ENCODE measurements around the gene MYL4.

DNA sequence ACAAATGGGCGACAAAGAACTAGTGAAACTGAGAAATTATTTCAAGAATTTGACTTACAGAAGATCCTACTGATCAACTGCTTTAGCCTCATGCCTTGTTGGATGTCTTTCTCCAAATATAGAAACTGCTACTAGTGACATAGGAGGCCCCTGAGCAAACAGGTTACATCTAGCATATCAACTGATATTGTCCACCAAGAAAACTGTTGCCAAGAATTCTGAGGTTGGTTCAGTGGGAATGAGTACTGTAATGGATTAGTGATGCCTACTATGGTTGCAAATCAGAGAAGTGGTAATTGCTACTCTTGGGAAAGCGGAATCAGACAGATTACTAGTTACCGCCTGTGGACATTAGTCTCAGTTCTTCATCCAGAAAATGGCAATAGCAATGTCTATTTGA, 30.0 kb upstream of the MYL4 start:
- no peak for TF ChIP-seq CTCF (IDR thresholded peaks at IDR 0.05)
- no peak for TF ChIP-seq POLR2A (IDR thresholded peaks at IDR 0.05; ENCODE audit: low read depth)
- no peak for TF ChIP-seq POLR2AphosphoS5 (IDR thresholded peaks at IDR 0.05)
- TF ChIP-seq EP300 (IDR thresholded peaks at IDR 0.05), result no peak
